Smooth muscle cell (in vitro differentiated cells): ENCODE measurements around the gene RBM25. TPM values are rescaled to one million over a fixed set of nuclear protein-coding genes. Genes with fewer than 3 reads are reported as not detected.

Experiments used
- DNase-seq: peaks from one replicate; lab custom pipeline; 2025; ENCODE audit not compliant: unreplicated experiment; lab: John Stamatoyannopoulos, UW
- H2AFZ ChIP-seq: fragments of 200-600 bp; sonication (generic); 2 replicates; pipeline ENCODE4 v1.6.0; 2016; ENCODE audit warnings: antibody characterized with exemption, low read depth, mild to moderate bottlenecking
- H3F3A ChIP-seq: fragments of 200-600 bp; sonication (generic); 2 replicates; pipeline ENCODE4 v1.6.0; 2017; ENCODE audit warnings: antibody characterized with exemption, low read depth
- H3K27ac ChIP-seq: fragments of 200-600 bp; sonication (generic); 2 replicates; pipeline ENCODE4 v1.5.1; 2016; ENCODE audit warnings: low read depth, mild to moderate bottlenecking
- H3K27me3 ChIP-seq: fragments of 200-600 bp; sonication (generic); 2 replicates; pipeline ENCODE4 v1.6.1; 2016; ENCODE audit warnings: low read depth, mild to moderate bottlenecking
- H3K36me3 ChIP-seq: fragments of 200-600 bp; sonication (generic); 2 replicates; pipeline ENCODE4 v1.5.1; 2016; ENCODE audit warnings: low read depth
- H3K4me1 ChIP-seq: fragments of 200-600 bp; sonication (generic); 2 replicates; pipeline ENCODE4 v1.5.1; 2016; ENCODE audit warnings: low read depth
- H3K4me2 ChIP-seq: fragments of 200-600 bp; sonication (generic); 2 replicates; pipeline ENCODE4 v1.6.0; 2016; ENCODE audit warnings: mild to moderate bottlenecking
- H3K4me3 ChIP-seq: fragments of 200-600 bp; sonication (generic); 2 replicates; pipeline ENCODE4 v1.5.1; 2016; ENCODE audit warnings: mild to moderate bottlenecking
- H3K79me2 ChIP-seq: fragments of 200-600 bp; sonication (generic); 2 replicates; pipeline ENCODE4 v1.6.0; 2016; ENCODE audit warnings: low read depth, mild to moderate bottlenecking
- H3K9ac ChIP-seq: fragments of 200-600 bp; sonication (generic); 2 replicates; pipeline ENCODE4 v1.6.0; 2016; ENCODE audit warnings: low read depth
- H3K9me3 ChIP-seq: fragments of 200-600 bp; sonication (generic); replicated peaks from 2 replicates; pipeline ENCODE4 v1.5.1; 2016; ENCODE audit warnings: low read depth
- H4K20me1 ChIP-seq: fragments of 200-600 bp; sonication (generic); 2 replicates; pipeline ENCODE4 v1.6.0; 2016; ENCODE audit warnings: low read depth
- WGBS: methylation state at CpG from one replicate; pipeline ENCODE4 v1.1.7; 2016; ENCODE audit warnings: low lambda C conversion rate; 5-methylcytosine and 5-hydroxymethylcytosine counted together
- polyA plus RNA-seq: library from polyadenylated mRNA; unstranded; fragments of >200 nt; fragmentation: Nextera tagmentation; extraction: Ambion mirVana; gene quantifications from 2 replicates; pipeline ENCODE4 v1.2.1, GENCODE V29; 2016
- total RNA-seq: library from RNA; depleted of rRNA; stranded (reverse); fragments of >200 nt; gene quantifications from 2 replicates; pipeline ENCODE4 v1.2.3, GENCODE V29; 2014
- TF ChIP-seq, protein P1 (sequence below): fragments of 200-600 bp; sonication (generic); IDR thresholded peaks from 2 replicates; pipeline ENCODE4 v1.5.1; 2017; ENCODE audit warnings: borderline replicate concordance, mild to moderate bottlenecking, antibody characterized with exemption; ENCODE audit not compliant: insufficient read depth, poor library complexity, severe bottlenecking

The RBM25 gene
- total and polyA plus RNA-seq, 2 experiments from 2014 or later = 42.0 to 76.0 TPM

DNA sequence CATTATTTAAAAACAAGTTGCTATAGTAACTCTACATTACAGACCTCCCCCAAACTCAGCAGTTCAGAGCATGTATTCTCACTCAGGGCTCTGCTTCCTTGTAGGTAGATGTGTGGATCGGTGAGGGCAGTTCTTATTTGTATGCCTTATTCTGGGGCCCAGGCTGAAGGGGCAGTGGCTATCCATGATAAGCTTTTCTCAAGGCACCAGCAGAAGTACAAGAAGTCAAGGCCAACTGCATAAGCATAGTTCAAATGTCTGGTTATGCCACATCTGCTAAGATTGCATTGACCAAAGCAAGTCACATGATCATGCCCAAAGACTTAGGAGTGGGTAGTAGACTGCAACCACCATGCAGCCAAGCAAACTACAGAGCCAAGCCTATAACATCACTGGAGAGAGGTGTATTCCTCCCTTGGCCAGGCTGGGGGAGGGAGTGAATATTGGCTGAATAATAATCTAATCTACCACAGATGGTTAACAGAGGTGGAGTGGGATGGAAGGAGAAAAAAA, 82.5 kb downstream of the RBM25 start:
- Histone ChIP-seq H3F3A (no peaks in the 10 kb centered on the region), H3K27ac (no peak overlapping the region), H3K9me3 (no peaks in the 10 kb centered on the region), H3K79me2 (peaks cover 90% of the 10 kb centered on the region), H3K36me3 (no peaks in the 10 kb centered on the region), H3K4me3 (no peak overlapping the region), H3K9ac (no peak overlapping the region), H3K27me3 (no peaks in the 10 kb centered on the region), H3K4me1 (peaks cover 24% of the 10 kb centered on the region), H3K4me2 (no peak overlapping the region), H4K20me1 (peaks cover 74% of the 10 kb centered on the region), H2AFZ (no peak overlapping the region)
- TF ChIP-seq, protein P1, sequence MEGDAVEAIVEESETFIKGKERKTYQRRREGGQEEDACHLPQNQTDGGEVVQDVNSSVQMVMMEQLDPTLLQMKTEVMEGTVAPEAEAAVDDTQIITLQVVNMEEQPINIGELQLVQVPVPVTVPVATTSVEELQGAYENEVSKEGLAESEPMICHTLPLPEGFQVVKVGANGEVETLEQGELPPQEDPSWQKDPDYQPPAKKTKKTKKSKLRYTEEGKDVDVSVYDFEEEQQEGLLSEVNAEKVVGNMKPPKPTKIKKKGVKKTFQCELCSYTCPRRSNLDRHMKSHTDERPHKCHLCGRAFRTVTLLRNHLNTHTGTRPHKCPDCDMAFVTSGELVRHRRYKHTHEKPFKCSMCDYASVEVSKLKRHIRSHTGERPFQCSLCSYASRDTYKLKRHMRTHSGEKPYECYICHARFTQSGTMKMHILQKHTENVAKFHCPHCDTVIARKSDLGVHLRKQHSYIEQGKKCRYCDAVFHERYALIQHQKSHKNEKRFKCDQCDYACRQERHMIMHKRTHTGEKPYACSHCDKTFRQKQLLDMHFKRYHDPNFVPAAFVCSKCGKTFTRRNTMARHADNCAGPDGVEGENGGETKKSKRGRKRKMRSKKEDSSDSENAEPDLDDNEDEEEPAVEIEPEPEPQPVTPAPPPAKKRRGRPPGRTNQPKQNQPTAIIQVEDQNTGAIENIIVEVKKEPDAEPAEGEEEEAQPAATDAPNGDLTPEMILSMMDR = no peak
- WGBS = 97% methylated on average over 1 of the region's 1 CpG
- no peak for DNase-seq

DNA sequence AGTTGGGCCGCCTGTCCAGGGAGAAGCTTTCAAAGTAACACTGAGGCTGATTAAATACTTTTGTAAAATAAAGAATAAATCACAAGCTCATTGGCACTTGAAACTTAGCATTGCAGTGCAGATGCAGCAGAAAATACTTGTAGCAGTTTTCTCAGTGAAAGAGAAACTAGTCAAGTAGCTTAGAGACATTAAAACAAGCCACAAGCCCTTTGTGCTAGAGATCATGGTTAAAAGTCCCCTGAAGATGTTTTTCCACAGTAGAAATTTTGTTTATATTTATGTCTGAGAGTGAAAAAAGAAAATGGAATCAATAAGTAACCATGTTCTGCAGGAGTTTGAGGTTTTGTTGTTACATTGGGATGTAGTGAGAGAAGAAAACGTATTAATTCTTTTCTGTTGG, 83.9 kb downstream of the RBM25 start:
- H3K4me3 ChIP-seq = no peak overlapping the region
- TF ChIP-seq, protein P1 = no peak
- no peak overlapping the region for H3K4me2 ChIP-seq
- no peak overlapping the region for H3K27ac ChIP-seq
- H2AFZ ChIP-seq = no peak overlapping the region
- H4K20me1 ChIP-seq = peaks cover 84% of the 10 kb centered on the region
- WGBS = 100% methylated on average over 2 of the region's 2 CpGs
- no peak overlapping the region for H3K9ac ChIP-seq
- H3F3A ChIP-seq = peaks cover 10% of the 10 kb centered on the region
- peaks cover 92% of the 10 kb centered on the region for H3K79me2 ChIP-seq
- no peaks in the 10 kb centered on the region for H3K36me3 ChIP-seq
- no peak for DNase-seq
- H3K9me3 ChIP-seq = no peaks in the 10 kb centered on the region
- peaks cover 21% of the 10 kb centered on the region for H3K4me1 ChIP-seq
- H3K27me3 ChIP-seq = no peaks in the 10 kb centered on the region

DNA sequence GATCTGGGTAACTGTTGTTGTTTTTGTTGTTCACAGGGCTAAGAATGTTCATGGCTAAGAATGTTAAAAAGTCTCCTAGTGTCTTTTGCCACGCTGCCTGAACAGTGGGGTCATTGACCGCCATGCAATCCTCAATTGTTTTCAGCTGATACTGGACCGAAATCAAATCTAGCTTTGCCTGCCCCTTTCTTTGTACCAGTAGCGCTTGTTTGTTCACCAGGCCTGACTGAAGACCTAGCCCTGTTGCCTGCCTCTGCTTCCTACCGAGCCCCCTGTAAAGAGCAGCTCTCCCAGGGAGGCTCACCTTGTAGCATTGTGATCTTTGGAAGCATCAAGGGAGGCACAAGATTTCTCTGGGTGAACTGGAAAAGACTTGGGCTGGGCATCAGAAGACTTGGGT, 84.7 kb downstream of the RBM25 start:
- no peak overlapping the region for H3K4me2 ChIP-seq
- TF ChIP-seq, protein P1 = no peak
- WGBS = 95% methylated on average over 5 of the region's 5 CpGs
- H3K9me3 ChIP-seq = no peaks in the 10 kb centered on the region
- peaks cover 20% of the 10 kb centered on the region for H3K4me1 ChIP-seq
- no peak for DNase-seq
- H4K20me1 ChIP-seq = peaks cover 86% of the 10 kb centered on the region
- no peak overlapping the region for H3K27ac ChIP-seq
- no peak overlapping the region for H2AFZ ChIP-seq
- no peak overlapping the region for H3K9ac ChIP-seq
- no peaks in the 10 kb centered on the region for H3K36me3 ChIP-seq
- H3K79me2 ChIP-seq = peaks cover 84% of the 10 kb centered on the region
- peaks cover 11% of the 10 kb centered on the region for H3F3A ChIP-seq
- H3K4me3 ChIP-seq = no peak overlapping the region
- no peaks in the 10 kb centered on the region for H3K27me3 ChIP-seq

DNA sequence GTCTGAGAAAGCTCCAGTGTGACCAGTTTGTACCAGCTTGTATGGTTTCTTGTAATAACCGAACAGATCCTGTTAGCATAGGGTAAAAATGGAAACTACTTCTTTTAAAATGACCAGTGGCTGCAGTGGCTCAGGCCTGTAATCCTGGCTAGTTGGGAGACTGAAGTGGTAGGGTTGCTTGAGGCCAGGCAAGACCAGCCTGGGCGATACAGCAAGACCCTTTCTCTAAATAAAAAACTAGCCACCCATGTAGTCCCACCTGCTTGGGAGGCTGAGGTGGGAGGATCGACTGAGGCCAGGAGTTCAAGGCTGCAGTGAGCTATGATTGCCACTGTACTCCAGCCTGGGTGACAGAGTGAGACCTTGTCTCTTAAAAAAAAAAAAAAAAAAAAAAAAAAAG, 85.3 kb downstream of the RBM25 start:
- no peak overlapping the region for H3K4me3 ChIP-seq
- peaks cover 20% of the 10 kb centered on the region for H3K4me1 ChIP-seq
- DNase-seq = no peak
- peaks cover 87% of the 10 kb centered on the region for H4K20me1 ChIP-seq
- H3K79me2 ChIP-seq = peaks cover 78% of the 10 kb centered on the region
- TF ChIP-seq, protein P1 = no peak
- H2AFZ ChIP-seq = no peak overlapping the region
- no peaks in the 10 kb centered on the region for H3K27me3 ChIP-seq
- H3K9me3 ChIP-seq = no peaks in the 10 kb centered on the region
- no peak overlapping the region for H3K4me2 ChIP-seq
- no peaks in the 10 kb centered on the region for H3K36me3 ChIP-seq
- 94% methylated on average over 3 of the region's 3 CpGs for whole genome bisulfite sequencing
- H3K9ac ChIP-seq = no peak overlapping the region
- peaks cover 11% of the 10 kb centered on the region for H3F3A ChIP-seq
- no peak overlapping the region for H3K27ac ChIP-seq
